ENCODE measurements around the gene ELMOD2. TPM values are rescaled to one million over a fixed set of nuclear protein-coding genes. Genes with fewer than 3 reads are reported as not detected.

The ELMOD2 gene
- total RNA-seq, 2 experiments from 2014 or later, result 12.3 to 14.9 TPM

DNA sequence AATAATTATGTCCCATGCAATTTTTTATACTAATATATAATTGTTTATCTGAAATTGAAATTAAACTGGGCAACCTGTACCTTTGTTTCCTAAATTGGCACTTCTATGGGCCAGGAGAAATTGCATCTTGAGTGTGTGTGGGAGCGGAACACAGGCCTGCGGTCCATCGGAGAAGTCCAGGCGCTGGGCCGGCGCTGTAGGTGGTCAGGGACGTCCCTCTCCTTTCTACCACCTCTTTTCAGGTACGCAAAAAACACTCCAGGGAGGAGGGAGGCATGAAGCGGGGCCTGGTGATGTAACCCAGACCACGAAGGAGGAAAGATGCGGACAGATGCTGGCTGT, 26.6 kb upstream of the ELMOD2 start:
- Histone ChIP-seq H3K4me1 (ENCODE audit: insufficient read depth, low read length) (peaks cover 9% of the 10 kb centered on the region), H3K27ac (ENCODE audit: low read depth in 1 of 2, low read length in 2 of 2) (no peak overlapping the region), H3K36me3 (ENCODE audit: insufficient read depth, low read length) (no peaks in the 10 kb centered on the region), H3K9me3 (ENCODE audit: control insufficient read depth in 1 of 2, insufficient read depth in 1 of 2, low read length in 2 of 2) (peaks cover 0 to 3% of the 10 kb centered on the region in 2 experiments), H3K27me3 (ENCODE audit: control insufficient read depth in 1 of 2, insufficient read depth in 2 of 2, low read length in 2 of 2) (peaks cover 28 to 62% of the 10 kb centered on the region in 2 experiments), H3K4me3 (ENCODE audit: low read length) (no peak overlapping the region)
- H3K9me3 Mint-ChIP-seq, result no peaks in the 10 kb centered on the region
- DNase-seq (no peak), ATAC-seq (ENCODE audit: poor library complexity) (no peak)
- ChIA-PET POLR2A (no interaction called here), CTCF (no interaction called here)
- peaks cover 3% of the 10 kb centered on the region for H3K4me1 Mint-ChIP-seq (ENCODE audit: low read depth)
- H3K36me3 Mint-ChIP-seq (ENCODE audit: low read depth), result no peaks in the 10 kb centered on the region
- intact Hi-C loops (cut with DNase I, micrococcal nuclease), result no loop called here
- H3K4me3 Mint-ChIP-seq, result peak overlapping the region; percentile 52
- TF ChIP-seq, protein P1, sequence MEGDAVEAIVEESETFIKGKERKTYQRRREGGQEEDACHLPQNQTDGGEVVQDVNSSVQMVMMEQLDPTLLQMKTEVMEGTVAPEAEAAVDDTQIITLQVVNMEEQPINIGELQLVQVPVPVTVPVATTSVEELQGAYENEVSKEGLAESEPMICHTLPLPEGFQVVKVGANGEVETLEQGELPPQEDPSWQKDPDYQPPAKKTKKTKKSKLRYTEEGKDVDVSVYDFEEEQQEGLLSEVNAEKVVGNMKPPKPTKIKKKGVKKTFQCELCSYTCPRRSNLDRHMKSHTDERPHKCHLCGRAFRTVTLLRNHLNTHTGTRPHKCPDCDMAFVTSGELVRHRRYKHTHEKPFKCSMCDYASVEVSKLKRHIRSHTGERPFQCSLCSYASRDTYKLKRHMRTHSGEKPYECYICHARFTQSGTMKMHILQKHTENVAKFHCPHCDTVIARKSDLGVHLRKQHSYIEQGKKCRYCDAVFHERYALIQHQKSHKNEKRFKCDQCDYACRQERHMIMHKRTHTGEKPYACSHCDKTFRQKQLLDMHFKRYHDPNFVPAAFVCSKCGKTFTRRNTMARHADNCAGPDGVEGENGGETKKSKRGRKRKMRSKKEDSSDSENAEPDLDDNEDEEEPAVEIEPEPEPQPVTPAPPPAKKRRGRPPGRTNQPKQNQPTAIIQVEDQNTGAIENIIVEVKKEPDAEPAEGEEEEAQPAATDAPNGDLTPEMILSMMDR (IDR thresholded peaks at IDR 0.05), result no peak
- no peak overlapping the region for H3K27ac Mint-ChIP-seq
- peaks cover 68% of the 10 kb centered on the region for H3K27me3 Mint-ChIP-seq

DNA sequence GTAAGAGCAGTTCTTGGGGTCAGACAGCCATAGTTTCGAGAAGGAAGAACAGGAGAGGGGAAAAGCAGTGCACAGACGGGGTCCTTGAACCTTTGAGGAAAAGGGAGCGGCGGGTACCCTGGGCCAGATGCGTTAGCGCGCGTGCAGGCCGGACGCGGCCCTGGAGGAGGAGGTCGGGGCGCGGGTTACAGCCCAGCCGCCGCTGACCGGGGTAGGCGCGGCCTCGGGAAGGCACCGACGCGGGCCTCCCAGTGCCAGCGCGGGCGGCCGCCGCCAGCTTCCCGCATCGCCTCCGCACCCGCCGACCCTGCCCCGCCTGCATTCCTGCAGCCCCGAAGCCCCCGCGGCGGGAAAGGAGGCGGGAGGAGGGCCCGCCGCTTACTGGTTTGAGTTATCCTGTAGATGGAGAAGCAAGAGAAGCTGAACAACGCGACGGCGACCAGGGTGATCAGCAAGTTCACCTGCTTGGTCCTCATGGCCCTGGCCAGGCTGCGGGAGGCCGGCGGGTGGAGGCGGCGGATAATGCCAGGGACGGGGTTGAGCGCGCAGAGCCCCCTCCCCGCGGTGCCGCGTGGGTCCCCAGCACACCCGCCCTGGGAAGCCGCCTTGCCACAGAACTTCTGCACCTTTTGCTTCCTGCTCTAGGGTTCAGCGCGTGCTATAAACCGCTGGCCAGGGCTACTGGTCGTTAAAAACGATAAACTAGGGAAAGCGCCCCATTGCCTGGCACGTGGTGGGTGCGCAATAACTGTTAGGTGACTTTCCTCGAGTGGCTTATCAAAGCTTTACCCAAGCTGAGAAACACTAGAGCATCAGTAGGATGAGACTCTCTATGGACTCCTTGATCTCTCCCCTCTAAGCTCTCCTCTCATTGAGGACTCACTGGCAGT, 26.0 kb upstream of the ELMOD2 start, which contains the start of gene MGAT4D:
Gene MGAT4D, minus strand, starts transcription at position 547 of the 890 bp plus-strand sequence. Its CDS starts 71 bp downstream, at position 476.
- CTCF ChIA-PET, result no interaction called here
- H3K4me1 Mint-ChIP-seq (ENCODE audit: low read depth), result peaks cover 3% of the 10 kb centered on the region
- H3K27me3 ChIP-seq (ENCODE audit: control insufficient read depth in 1 of 2, insufficient read depth in 2 of 2, low read length in 2 of 2), result peaks cover 28 to 66% of the 10 kb centered on the region in 2 experiments
- peak within 1 kb of the TSS; percentile 72 for H3K4me3 Mint-ChIP-seq
- H3K27ac Mint-ChIP-seq, result no peak within 1 kb of the TSS
- H3K4me3 ChIP-seq (ENCODE audit: low read length), result peak within 1 kb of the TSS; percentile 12
- DNase-seq (peak in 1 of 14 experiments; percentile 2), ATAC-seq (ENCODE audit: poor library complexity) (peak; percentile 29)
- H3K36me3 ChIP-seq (ENCODE audit: insufficient read depth, low read length), result no peaks in the 10 kb centered on the region
- POLR2A ChIA-PET, result no interaction called here
- no peaks in the 10 kb centered on the region for H3K36me3 Mint-ChIP-seq (ENCODE audit: low read depth)
- peaks cover 74% of the 10 kb centered on the region for H3K27me3 Mint-ChIP-seq
- no peaks in the 10 kb centered on the region for H3K9me3 Mint-ChIP-seq
- TF ChIP-seq, protein P1 (IDR thresholded peaks at IDR 0.05), result no peak
- H3K4me1 ChIP-seq (ENCODE audit: insufficient read depth, low read length), result peaks cover 9% of the 10 kb centered on the region
- H3K27ac ChIP-seq (ENCODE audit: low read depth in 1 of 2, low read length in 2 of 2), result no peak within 1 kb of the TSS
- intact Hi-C loops (cut with DNase I, micrococcal nuclease), result no loop called here
- peaks cover 0 to 3% of the 10 kb centered on the region in 2 experiments for H3K9me3 ChIP-seq (ENCODE audit: control insufficient read depth in 1 of 2, insufficient read depth in 1 of 2, low read length in 2 of 2)

DNA sequence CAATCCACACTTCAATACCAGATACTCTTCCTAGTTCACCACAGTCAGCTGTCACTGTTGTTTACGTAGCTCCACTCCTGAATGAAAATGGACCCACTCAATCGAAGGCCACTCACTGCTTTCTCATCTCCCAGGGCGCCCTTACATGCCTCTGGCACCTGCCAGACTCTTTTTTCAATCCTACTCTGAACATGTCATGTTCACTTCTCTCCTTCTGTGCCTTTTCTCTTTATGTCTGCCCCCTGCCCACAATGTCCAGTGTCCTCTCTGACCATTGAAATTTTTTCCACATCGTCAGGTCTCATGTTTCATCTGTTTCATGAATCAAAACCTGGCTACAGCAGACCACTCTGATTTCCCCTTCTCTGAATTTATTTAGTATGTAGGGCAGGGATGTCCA, 24.6 kb upstream of the ELMOD2 start:
- Histone ChIP-seq H3K4me3 (ENCODE audit: low read length) (no peak overlapping the region), H3K4me1 (ENCODE audit: insufficient read depth, low read length) (peaks cover 9% of the 10 kb centered on the region), H3K27ac (ENCODE audit: low read depth in 1 of 2, low read length in 2 of 2) (no peak overlapping the region), H3K36me3 (ENCODE audit: insufficient read depth, low read length) (no peaks in the 10 kb centered on the region), H3K27me3 (ENCODE audit: control insufficient read depth in 1 of 2, insufficient read depth in 2 of 2, low read length in 2 of 2) (peaks cover 30 to 68% of the 10 kb centered on the region in 2 experiments), H3K9me3 (ENCODE audit: control insufficient read depth in 1 of 2, insufficient read depth in 1 of 2, low read length in 2 of 2) (peaks cover 0 to 3% of the 10 kb centered on the region in 2 experiments)
- H3K4me3 Mint-ChIP-seq, result no peak overlapping the region
- POLR2A ChIA-PET, result no interaction called here
- H3K4me1 Mint-ChIP-seq (ENCODE audit: low read depth), result peaks cover 3% of the 10 kb centered on the region
- TF ChIP-seq, protein P1 (IDR thresholded peaks at IDR 0.05), result no peak
- no peaks in the 10 kb centered on the region for H3K36me3 Mint-ChIP-seq (ENCODE audit: low read depth)
- DNase-seq, result no peak
- CTCF ChIA-PET, result no interaction called here
- no peak overlapping the region for H3K27ac Mint-ChIP-seq
- H3K9me3 Mint-ChIP-seq, result no peaks in the 10 kb centered on the region
- no peak for ATAC-seq (ENCODE audit: poor library complexity)
- H3K27me3 Mint-ChIP-seq, result peaks cover 85% of the 10 kb centered on the region
- intact Hi-C loops (cut with DNase I, micrococcal nuclease), result no loop called here

Measured in CD4-positive, alpha-beta T cell (primary cell).